Globus pallidus (tissue), 1 donor: ENCODE results near the gene ARMC6.
"Not testable (repeated sequence)": the region's sequence is repeated elsewhere in the genome, so short reads cannot be mapped to it uniquely, and the experiment has no call there.

Source experiments
- DNase-seq: peaks from one replicate; pipeline ENCODE4 v3.0.0-alpha.2; 2015; ENCODE audit warnings: low spot score

Gene ARMC6

DNA sequence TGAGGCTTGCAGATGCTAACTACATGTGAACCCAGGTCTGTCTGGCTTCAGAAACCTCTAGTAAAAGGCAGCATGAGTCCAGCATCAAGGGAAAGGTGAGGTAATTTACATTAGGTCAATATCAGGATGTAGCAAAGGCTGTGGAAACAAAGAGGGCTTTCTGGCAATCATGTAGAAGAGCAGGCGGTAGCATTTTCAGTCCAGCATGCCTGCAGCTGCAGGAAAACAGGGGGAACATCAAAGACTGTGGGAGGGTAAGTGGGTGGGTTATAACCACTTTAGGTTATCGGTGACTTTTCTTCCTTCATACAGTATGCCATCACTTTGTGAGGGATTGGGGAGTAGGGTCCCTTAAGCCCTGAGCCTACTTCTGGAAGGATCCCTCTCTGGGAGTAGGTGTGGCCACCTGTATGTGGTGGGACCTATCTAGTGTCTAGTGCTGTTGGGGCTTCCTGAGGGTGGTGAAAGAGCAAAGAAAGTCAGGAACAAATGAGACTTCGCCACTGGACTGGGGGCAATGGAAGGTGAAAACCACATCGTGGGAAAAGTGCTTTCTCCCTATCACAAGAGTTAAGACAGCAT, 10.9 kb upstream of the ARMC6 start:
- DNase-seq: no peak

DNA sequence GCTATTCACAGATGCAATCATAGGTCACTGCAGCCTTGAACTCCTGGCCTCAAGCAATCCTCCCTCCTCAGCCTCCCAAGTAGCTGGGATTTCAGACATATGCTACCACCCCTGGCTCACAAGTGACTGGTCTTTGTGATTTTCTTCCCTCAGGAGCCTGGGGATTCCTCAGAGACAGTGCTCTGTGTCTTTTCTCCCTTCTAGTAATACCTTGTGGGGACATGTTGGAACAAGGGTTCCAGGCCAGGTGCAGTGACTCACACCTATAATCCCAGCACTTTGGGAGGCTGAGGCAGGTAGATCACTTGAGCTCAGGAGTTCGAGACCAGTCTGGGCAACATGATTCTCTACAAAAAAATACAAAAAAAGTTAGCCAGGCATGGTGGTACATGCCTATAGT, 10.0 kb upstream of the ARMC6 start:
- not testable (repeated sequence) for DNase-seq

- no peak for DNase-seq
Observed at GRCh38 chr19:19025861-19026260, 7.5 kb upstream of the ARMC6 start.

DNA sequence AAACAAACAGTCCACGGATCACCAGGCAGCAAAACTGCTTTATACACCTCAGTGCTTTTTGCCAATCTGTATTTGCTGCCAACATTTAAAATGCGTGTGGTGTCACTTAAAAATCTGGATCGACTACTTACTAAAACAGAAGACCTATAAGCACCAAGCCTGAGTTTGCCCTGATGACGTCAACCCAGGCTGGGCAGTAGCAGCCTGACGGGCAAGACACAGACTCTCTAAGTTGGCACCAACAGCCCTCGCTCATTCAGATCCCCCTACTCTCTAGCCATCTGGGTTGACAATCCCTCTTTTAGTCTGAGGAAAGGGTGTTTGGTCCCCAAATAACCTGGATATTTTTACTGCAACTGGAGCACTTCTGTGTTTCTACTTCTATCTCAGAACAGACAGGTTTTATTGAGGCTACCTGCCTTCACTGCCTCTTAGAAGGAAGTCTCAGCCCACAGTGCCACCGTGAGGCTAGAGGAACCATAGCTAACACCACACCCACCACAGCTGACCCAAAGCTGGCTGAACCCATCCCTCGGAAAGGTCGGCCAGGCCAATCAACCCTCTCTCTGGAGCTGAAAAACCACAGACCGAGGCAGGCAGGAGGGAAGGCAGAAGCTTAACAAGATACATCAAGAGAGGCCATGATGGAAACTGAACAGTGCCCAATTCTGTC, 7.0 kb upstream of the ARMC6 start:
- no peak for DNase-seq

DNA sequence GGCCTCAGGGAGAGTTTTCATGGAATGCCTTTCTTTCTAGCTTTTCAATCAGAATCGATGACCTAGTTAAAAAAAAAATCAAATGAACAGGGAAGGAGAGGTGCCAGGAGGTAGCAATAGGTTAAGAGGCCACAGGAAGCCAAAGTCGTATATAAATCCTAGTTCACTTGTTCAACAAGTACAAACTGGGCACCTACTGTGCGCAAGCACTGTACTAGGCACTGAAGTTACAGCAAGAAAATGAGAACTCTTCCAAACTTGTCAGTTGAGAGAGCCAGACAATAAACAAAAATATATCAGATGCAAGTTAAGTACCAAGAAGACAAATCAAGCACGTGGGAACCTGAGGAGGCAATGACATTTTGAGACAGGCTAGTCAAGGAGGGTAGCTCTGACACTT, 6.2 kb upstream of the ARMC6 start:
- no peak for DNase-seq

GRCh38 chr19:19028526-19028925, 4.9 kb upstream of the ARMC6 start:
- no peak for DNase-seq

DNA sequence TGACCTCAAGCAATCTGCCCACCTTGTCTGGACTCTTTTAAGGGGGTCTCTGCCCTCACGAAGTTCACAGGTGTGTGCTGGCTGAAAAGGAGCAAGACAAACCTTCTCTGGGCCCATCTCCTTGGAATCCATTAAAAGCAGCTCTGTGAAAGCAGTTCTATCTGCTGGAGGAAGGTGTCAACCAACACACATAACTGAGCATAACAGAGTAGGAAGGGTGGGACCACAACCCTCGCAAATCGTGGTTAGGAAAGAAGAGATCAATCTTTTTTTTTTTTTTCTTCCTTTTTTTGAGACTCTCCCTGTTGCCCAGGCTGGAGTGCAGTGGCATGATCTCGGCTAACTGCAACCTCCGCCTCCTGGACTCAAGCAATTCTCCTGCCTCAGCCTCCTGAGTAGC, 1.5 kb upstream of the ARMC6 start:
- DNase-seq: no peak

DNA sequence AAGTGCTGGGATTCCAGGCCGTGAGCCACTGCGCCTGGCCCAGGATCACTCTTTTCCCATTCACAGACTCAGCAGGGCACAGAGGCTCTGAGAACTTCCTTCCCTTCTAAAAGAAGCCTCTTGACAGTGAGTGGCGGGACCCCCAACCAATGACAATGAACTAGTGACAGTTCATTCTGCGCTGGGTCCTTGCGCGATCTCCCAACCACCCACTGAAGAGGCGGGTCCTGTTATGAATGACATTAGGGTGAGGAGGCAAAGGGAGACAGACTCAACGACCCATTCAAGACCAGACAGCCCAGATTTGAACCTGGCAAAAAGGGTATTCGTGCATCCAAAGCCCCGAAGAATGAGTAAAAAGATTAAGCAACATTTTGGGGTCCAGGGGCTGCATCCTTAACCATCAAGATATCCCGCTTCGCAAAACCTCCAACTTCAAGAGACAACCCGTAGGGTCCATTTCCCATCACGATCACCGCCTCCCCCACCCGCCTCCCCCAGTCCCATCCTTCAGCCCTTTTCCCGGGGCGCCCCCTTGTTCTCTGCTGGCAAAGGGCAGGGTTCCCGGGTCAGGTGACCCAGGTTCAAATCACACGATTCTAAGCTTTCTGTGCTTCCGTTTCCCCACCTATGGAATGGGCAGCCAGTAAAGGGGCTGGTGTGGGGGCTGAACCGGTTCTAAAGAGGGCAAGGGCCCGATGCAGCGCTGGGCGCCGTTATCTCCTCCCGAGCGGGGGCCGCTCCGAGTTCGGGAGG, 805 bp upstream of the ARMC6 start:
- DNase-seq: peak; percentile 85

DNA sequence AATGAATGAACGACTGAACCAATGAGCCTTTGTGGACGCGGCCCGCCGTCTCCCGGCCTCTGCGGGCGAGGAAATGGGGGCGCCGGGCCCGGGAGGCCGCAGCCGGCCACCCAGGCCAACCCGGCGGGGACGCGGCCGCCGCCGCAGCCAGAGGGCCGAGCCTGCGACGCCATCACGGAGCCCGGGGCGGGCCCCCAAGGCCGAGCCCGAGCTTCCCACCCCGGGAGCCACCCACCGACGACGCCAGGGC, 302 bp upstream of the ARMC6 start:
- no peak for DNase-seq

GRCh38 chr19:19034204-19034624, 811 bp downstream of the ARMC6 start:
- DNase-seq: peak; percentile 11

DNA sequence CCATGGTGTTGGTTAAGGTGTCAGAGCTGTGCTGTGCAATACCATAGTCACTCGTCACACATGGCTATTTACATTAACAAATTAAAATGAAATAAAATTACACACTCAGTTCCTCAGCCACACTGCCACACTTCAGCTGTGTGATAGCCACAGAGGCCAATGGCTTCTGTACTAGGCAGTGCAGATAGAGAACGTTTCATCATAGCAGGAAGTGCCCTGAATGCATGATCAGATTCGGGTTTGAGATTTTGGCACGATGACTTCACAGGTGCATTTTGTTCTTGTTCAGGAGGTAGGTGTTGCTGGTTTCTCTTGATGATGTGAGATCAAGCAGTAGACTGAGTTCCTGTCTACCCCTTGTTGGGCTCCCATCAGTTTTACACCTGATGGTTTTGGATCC, 6.5 kb downstream of the ARMC6 start:
- no peak for DNase-seq

DNA sequence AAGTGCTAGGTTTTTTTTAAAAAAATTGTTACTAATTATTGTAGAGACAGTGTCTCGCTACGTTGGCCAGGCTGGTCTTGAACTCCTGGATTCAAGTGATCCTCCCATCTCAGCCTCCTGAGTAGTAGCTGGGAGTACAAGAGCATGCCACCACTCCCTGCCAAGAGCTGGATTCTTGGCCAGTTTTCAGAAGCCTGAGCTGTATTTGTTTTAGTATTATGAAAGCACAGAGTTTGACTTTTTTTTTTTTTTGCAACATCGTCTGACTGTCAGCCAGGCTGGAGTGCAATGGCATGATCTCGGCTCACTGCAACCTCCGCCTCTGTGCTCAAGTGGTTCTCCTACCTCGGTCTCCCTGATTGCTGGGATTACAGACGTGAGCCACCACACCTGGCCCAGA, 7.0 kb downstream of the ARMC6 start:
- DNase-seq: no peak

DNA sequence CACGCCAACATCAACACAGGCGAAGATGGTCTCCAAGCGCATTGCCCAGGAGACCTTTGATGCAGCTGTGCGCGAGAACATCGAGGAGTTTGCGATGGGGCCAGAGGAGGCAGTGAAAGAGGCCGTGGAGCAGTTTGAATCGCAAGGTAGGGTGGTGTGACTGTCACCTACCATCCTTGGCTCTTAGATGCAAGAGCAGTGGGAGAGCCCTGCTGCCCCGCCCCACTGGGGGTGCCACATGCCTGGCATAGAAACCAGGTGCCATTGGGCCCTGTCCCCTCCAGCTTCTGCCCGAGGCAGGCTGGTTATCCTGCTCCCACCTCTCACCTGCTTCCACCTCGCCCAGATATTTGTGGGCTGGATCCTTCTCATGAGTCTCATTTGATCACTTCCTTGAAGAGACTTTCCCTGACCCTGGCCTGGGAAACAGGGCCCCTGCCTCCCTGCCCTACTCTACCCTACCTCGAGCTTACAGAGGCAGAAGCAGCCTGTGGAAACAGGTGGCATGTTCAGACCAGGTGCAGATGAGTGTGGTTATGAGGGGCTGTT, 9.4 kb downstream of the ARMC6 start:
- DNase-seq: no peak

GRCh38 chr19:19043481-19043880, 10.1 kb downstream of the ARMC6 start:
- no peak for DNase-seq

- DNase-seq: no peak
Observed at GRCh38 chr19:19043881-19044280, 10.5 kb downstream of the ARMC6 start.

DNA sequence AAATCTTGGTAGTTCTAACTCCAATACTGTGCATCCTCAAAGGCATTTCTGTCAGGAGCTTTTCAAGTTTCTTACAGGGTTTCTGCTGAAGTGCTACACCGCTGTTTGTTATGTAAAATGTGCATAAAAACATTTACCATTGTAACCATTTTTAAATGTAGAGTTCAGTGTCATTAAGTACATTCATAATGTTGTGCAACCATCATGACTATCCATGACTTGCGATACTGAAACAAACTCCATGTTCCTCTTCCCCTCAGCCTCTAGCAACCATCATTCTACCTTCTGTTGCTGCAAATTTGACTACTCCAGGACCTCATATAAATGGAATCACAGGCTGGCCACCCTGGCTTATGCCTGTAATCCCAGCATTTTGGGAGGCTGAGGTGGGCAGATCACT, 16.0 kb downstream of the ARMC6 start:
- no peak for DNase-seq

DNA sequence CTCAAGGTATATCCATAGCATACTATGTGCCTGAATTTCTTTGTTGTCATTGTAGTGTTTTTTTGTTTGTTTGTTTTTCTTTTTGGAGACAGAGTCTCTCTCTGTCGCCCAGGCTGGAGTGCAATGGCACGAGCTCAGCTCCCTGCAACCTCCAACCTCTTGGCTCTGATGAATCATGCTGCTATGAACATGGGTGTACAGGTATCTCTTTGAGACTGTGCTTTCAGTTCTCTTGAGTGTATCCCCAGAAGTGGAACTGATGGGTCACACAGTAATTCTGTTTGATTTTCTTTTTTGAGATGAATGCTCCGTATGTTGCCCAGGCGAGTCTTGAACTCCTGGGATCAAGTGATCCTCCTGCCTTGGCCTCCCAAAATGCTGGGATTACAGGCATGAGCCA, 16.7 kb downstream of the ARMC6 start:
- DNase-seq: no peak

GRCh38 chr19:19050731-19051130, 17.3 kb downstream of the ARMC6 start:
- DNase-seq: no peak

GRCh38 chr19:19051478-19052213, 18.2 kb downstream of the ARMC6 start:
- no peak for DNase-seq

DNA sequence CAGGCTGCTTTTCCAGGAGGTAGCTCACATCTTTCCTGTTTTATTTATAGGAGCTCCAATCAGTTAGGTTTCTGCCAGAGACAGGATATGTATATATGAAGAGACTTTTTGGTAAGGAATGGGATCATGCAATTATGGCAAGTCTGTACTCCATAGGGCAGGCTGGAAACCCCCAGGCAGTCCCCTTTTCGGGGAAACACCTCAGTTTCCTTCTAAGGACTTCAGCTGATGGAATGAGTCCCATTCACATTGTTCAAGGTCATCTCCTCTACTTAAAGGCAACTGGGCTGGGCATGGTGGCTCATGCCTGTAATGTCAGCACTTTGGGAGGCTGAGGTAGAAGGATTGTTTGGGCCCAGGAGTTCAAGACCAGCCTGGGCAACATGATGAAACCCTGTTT, 19.5 kb downstream of the ARMC6 start:
- DNase-seq: no peak

- DNase-seq: peak; percentile 53
Observed at GRCh38 chr19:19053508-19054314, 20.3 kb downstream of the ARMC6 start.
